ENCODE data around the gene COA7.

GRCh38 chr1:52663716-52664115 is 34.4 kb downstream of the COA7 start:
- TF ChIP-seq CTCF (IDR thresholded peaks at IDR 0.05) (no peak), ZFX (IDR thresholded peaks at IDR 0.05; ENCODE audit: borderline replicate concordance) (no peak)
